K562 (cell line): ENCODE data around the gene NDUFAF8. TPM values are rescaled to one million over a fixed set of nuclear protein-coding genes. Genes with fewer than 3 reads are reported as not detected.
A peak's percentile ranks its signal among the peaks of the same experiment; 100 is the strongest.

Source experiments
- ASH1L ChIP-seq: fragments of 450-650 bp; IDR thresholded peaks from 2 replicates; pipeline ENCODE4 v1.6.1; 2018; ENCODE audit warnings: borderline replicate concordance, mild to moderate bottlenecking, low read depth; ENCODE audit not compliant: partially characterized antibody
- GABPA ChIP-seq: fragments of 200-800 bp; sonication (Bioruptor generic); conservative IDR thresholded peaks from 2 replicates; pipeline ENCODE4 v1.6.1; 2016; ENCODE audit warnings: low read depth, missing genetic modification characterization, missing compliant biosample characterization
- GABPB2 ChIP-seq: fragments of 250-450 bp; sonication (Bioruptor Pico); conservative IDR thresholded peaks from 2 replicates; pipeline ENCODE4 v1.5.1; 2021; ENCODE audit warnings: mild to moderate bottlenecking
- HMGXB4 ChIP-seq: sonication (generic); formaldehyde crosslinking; IDR thresholded peaks from 2 replicates; pipeline ENCODE4 v1.8.1; 2023; ENCODE audit warnings: mild to moderate bottlenecking, missing genetic modification reagents
- HNRNPL ChIP-seq: fragments of 200-400 bp; formaldehyde crosslinking; IDR thresholded peaks from 2 replicates; pipeline ENCODE4 v1.6.1; 2017; ENCODE audit warnings: low read depth, mild to moderate bottlenecking, low read length
- MAZ ChIP-seq, 2 experiments: fragments of 450-650 bp in 1 of 2; sonication (generic) in 1 of 2; formaldehyde crosslinking; IDR thresholded peaks in 1 of 2; conservative IDR thresholded peaks in 1 of 2; 2 replicates each; pipeline versions ENCODE4 v1.4.0 to v1.5.0; 2020; ENCODE audit warnings: mild to moderate bottlenecking in 1 of 2, missing genetic modification reagents in 1 of 2
- MCM3 ChIP-seq: fragments of 450-650 bp; IDR thresholded peaks from 2 replicates; pipeline ENCODE4 v1.6.1; 2016
- MTA1 ChIP-seq: fragments of 450-650 bp; IDR thresholded peaks from 2 replicates; pipeline ENCODE4 v1.6.1; 2017; ENCODE audit warnings: borderline replicate concordance
- NFXL1 ChIP-seq: fragments of 450-650 bp; formaldehyde crosslinking; IDR thresholded peaks from 2 replicates; pipeline ENCODE4 v1.4.0; 2021; ENCODE audit warnings: mild to moderate bottlenecking
- NONO ChIP-seq, 2 experiments: fragments of 200-400 bp in 1 of 2; fragments of 450-650 bp in 1 of 2; formaldehyde crosslinking in 1 of 2; IDR thresholded peaks; 2 replicates each; pipeline ENCODE4 v1.6.1; 2017; ENCODE audit warnings: low read depth in 2 of 2, mild to moderate bottlenecking in 2 of 2, moderate library complexity in 2 of 2, low read length in 1 of 2
- NR2C1 ChIP-seq, 2 experiments: fragments of 450-650 bp; IDR thresholded peaks; 2 replicates each; pipeline ENCODE4 v1.6.1; 2017; ENCODE audit warnings: mild to moderate bottlenecking in 2 of 2, antibody characterized with exemption in 1 of 2, inconsistent platforms in 1 of 2, missing compliant biosample characterization in 1 of 2, missing genetic modification characterization in 1 of 2
- PTRF ChIP-seq: fragments of 450-650 bp; IDR thresholded peaks from 2 replicates; pipeline ENCODE4 v1.6.1; 2016; ENCODE audit warnings: mild to moderate bottlenecking, missing genetic modification characterization, missing compliant biosample characterization
- U2AF1 ChIP-seq: fragments of 200-400 bp; formaldehyde crosslinking; optimal IDR thresholded peaks from 2 replicates; pipeline ENCODE3; 2017; ENCODE audit warnings: mild to moderate bottlenecking, low read depth, low read length, moderate library complexity
- ZNF280B ChIP-seq: fragments of 250-450 bp; sonication (Bioruptor Pico); IDR thresholded peaks from 2 replicates; pipeline ENCODE4 v1.5.1; 2021; ENCODE audit warnings: mild to moderate bottlenecking
- polyA plus RNA-seq, 8 experiments: library from polyadenylated mRNA; depleted of rRNA in 4 of 8; stranded (reverse) in 5 of 8; unstranded in 3 of 8; fragments of >200 nt; fragmentation: Nextera tagmentation in 2 of 8; fragmentation: Illumina TruSeq in 1 of 8; extraction: Ambion mirVana in 2 of 8; extraction: Trizol in 1 of 8; gene quantifications; 2 replicates each; pipeline versions ENCODE4 v1.2.1 to v1.2.3, GENCODE V29; 2011 to 2014; ENCODE audit warnings: inconsistent platforms in 1 of 8, missing spikeins in 1 of 8
- total RNA-seq, 7 experiments: library from RNA; depleted of rRNA in 6 of 7; stranded (reverse); fragments of >200 nt in 6 of 7; fragmentation: Illumina TruSeq in 2 of 7; extraction: Trizol in 2 of 7; gene quantifications; 2 replicates each; pipeline versions ENCODE4 v1.2.1 to v1.2.3, GENCODE V29; 2011 to 2021; ENCODE audit warnings: low replicate concordance in 1 of 7
- TF ChIP-seq, protein P1 (sequence below): fragments of 450-650 bp; IDR thresholded peaks from 2 replicates; pipeline ENCODE4 v1.7.1; 2018; ENCODE audit warnings: mild to moderate bottlenecking, low read depth; ENCODE audit not compliant: partially characterized antibody
- TF ChIP-seq, protein P2 (sequence below): fragments of 450-650 bp; IDR thresholded peaks from 2 replicates; pipeline ENCODE4 v1.6.1; 2016; ENCODE audit warnings: borderline replicate concordance

The NDUFAF8 gene
- total and polyA plus RNA-seq, 9 of the 15 experiments (the other 6 are each of a cell fraction or from before 2014, with no cell fraction given): 13.5 to 144 (median 90.0) TPM

DNA sequence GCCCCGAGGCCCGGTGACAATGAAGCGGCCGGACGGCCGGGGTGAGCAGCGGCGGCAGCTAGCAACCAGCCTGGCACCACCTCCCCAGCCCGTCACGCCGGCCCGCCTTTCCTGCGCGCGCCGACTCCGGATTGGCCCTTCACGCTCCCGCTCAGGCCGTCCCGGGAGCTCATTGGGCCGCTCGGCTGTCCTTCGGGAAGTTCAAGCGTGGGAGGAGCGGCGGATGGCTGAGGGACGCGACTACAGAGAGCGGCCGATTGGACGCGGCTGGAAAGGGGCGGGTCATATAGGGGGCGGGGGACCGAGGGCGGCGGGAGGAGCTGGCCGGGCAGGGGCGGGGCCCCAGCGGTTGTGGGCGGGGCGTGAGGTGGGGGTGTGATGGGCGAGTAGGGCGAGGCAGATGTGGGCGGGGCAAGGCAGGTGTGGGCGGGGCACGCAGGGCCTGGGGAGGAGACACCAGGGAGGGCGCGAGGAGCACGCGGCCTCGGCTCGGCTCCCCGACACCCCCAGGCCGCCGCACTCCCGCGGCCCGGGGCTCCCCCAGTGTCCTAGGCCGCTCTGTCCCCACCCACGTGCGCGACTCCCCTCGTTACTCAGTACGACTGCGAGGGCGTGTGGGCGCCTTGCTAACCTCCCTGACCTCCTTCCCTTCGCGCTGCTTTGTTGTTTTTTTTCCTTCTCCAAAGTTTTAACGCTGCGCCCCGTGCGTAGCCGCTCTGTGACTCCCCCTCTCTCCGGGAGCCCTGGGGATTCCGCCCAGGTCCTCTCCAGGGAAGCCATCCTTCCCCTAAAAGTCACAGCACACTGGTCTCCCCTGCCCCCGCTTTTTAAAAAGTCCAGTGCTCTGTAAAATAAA, 16.0 kb upstream of the NDUFAF8 start, which contains the start of gene CEP131 (continued):
- TF ChIP-seq HNRNPL: peak; percentile 64; the same call in 1 of the 2 replicates
- peak; percentile 59; the same call in 1 of the 2 replicates for TF ChIP-seq HMGXB4 (CRISPR knock-in tag)
- TF ChIP-seq GABPA: peak; percentile 62
- TF ChIP-seq MTA1: no peak; the same call in 1 of the 2 replicates
- no peak for TF ChIP-seq NR2C1 (IDR thresholded peaks at IDR 0.05)
- TF ChIP-seq NR2C1 (tag; IDR thresholded peaks at IDR 0.05): 0 out of 2 replicates have a peak, but pooled peaks have one; percentile 15
- TF ChIP-seq GABPB2 (CRISPR knock-in tag): no peak
- TF ChIP-seq, protein P1, sequence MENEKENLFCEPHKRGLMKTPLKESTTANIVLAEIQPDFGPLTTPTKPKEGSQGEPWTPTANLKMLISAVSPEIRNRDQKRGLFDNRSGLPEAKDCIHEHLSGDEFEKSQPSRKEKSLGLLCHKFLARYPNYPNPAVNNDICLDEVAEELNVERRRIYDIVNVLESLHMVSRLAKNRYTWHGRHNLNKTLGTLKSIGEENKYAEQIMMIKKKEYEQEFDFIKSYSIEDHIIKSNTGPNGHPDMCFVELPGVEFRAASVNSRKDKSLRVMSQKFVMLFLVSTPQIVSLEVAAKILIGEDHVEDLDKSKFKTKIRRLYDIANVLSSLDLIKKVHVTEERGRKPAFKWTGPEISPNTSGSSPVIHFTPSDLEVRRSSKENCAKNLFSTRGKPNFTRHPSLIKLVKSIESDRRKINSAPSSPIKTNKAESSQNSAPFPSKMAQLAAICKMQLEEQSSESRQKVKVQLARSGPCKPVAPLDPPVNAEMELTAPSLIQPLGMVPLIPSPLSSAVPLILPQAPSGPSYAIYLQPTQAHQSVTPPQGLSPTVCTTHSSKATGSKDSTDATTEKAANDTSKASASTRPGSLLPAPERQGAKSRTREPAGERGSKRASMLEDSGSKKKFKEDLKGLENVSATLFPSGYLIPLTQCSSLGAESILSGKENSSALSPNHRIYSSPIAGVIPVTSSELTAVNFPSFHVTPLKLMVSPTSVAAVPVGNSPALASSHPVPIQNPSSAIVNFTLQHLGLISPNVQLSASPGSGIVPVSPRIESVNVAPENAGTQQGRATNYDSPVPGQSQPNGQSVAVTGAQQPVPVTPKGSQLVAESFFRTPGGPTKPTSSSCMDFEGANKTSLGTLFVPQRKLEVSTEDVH: no peak
- no peak for TF ChIP-seq ZNF280B (CRISPR knock-in tag)
- TF ChIP-seq PTRF (tag): no peak
- no peak for TF ChIP-seq MCM3
- peak; percentile 96 for TF ChIP-seq ASH1L
- TF ChIP-seq MAZ (CRISPR knock-in tag; conservative IDR thresholded peaks at IDR 0.05 in 1 of 2, IDR thresholded peaks at IDR 0.05 in 1 of 2): peak; percentile 61
- TF ChIP-seq, protein P2, sequence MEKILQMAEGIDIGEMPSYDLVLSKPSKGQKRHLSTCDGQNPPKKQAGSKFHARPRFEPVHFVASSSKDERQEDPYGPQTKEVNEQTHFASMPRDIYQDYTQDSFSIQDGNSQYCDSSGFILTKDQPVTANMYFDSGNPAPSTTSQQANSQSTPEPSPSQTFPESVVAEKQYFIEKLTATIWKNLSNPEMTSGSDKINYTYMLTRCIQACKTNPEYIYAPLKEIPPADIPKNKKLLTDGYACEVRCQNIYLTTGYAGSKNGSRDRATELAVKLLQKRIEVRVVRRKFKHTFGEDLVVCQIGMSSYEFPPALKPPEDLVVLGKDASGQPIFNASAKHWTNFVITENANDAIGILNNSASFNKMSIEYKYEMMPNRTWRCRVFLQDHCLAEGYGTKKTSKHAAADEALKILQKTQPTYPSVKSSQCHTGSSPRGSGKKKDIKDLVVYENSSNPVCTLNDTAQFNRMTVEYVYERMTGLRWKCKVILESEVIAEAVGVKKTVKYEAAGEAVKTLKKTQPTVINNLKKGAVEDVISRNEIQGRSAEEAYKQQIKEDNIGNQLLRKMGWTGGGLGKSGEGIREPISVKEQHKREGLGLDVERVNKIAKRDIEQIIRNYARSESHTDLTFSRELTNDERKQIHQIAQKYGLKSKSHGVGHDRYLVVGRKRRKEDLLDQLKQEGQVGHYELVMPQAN: peak; percentile 50; the same call in 1 of the 2 replicates
- 0 out of 4 replicates have a peak, but pooled peaks of 1 of the 2 experiments have one; percentile 15 for TF ChIP-seq NONO (IDR thresholded peaks at IDR 0.05; ENCODE audit: low read depth in 2 of 2, low read length in 1 of 2)
- TF ChIP-seq U2AF1: no peak
- TF ChIP-seq NFXL1 (CRISPR knock-in tag): 0 out of 2 replicates have a peak, but pooled peaks have one; percentile 40
